K562 (cell line): ENCODE results near the gene MIXL1. TPM values are rescaled to one million over a fixed set of nuclear protein-coding genes. Genes with fewer than 3 reads are reported as not detected.

Source experiments
- CBX1 ChIP-seq: sonication (generic); IDR thresholded peaks from 2 replicates; pipeline ENCODE4 v1.6.1; 2016; ENCODE audit warnings: antibody characterized with exemption, low read depth, mild to moderate bottlenecking
- FUS ChIP-seq: fragments of 200-400 bp; formaldehyde crosslinking; optimal IDR thresholded peaks from 2 replicates; pipeline ENCODE3; 2017; ENCODE audit warnings: low read depth, low read length
- GATAD2A ChIP-seq: fragments of 450-650 bp; IDR thresholded peaks from 2 replicates; pipeline ENCODE4 v1.6.1; 2017
- GTF2A2 ChIP-seq: IDR thresholded peaks from 2 replicates; pipeline ENCODE4 v1.6.1; 2016; ENCODE audit warnings: mild to moderate bottlenecking, missing genetic modification characterization, missing compliant biosample characterization
- MECOM ChIP-seq: fragments of 250-450 bp; sonication (Bioruptor Pico); IDR thresholded peaks from 2 replicates; pipeline ENCODE4 v1.8.0; 2022; ENCODE audit warnings: inconsistent platforms
- NONO ChIP-seq, 2 experiments: fragments of 200-400 bp in 1 of 2; fragments of 450-650 bp in 1 of 2; formaldehyde crosslinking in 1 of 2; IDR thresholded peaks; 2 replicates each; pipeline ENCODE4 v1.6.1; 2017; ENCODE audit warnings: low read depth in 2 of 2, mild to moderate bottlenecking in 2 of 2, moderate library complexity in 2 of 2, low read length in 1 of 2
- PML ChIP-seq: IDR thresholded peaks from 2 replicates; pipeline ENCODE4 v1.6.1; 2012; ENCODE audit warnings: low read length, inconsistent platforms
- POLR2H ChIP-seq: IDR thresholded peaks from 2 replicates; pipeline ENCODE4 v1.6.1; 2016; ENCODE audit warnings: missing genetic modification characterization, low read depth, mild to moderate bottlenecking, control low read depth, missing compliant biosample characterization, moderate library complexity
- SETDB1 ChIP-seq: IDR thresholded peaks from one replicate; pipeline ENCODE4 v1.6.1; 2012; ENCODE audit warnings: low read length, control low read depth, inconsistent platforms
- SRSF3 ChIP-seq: fragments of 200-400 bp; formaldehyde crosslinking; IDR thresholded peaks from 2 replicates; pipeline ENCODE4 v1.6.1; 2016; ENCODE audit warnings: mild to moderate bottlenecking, low read length, moderate library complexity; ENCODE audit not compliant: insufficient read depth
- TAF9B ChIP-seq: fragments of 450-650 bp; IDR thresholded peaks from 2 replicates; pipeline ENCODE4 v1.6.1; 2018; ENCODE audit warnings: mild to moderate bottlenecking; ENCODE audit not compliant: partially characterized antibody
- TCFL5 ChIP-seq: fragments of 250-450 bp; sonication (Bioruptor Pico); conservative IDR thresholded peaks from 2 replicates; pipeline ENCODE4 v1.6.1; 2021; ENCODE audit warnings: mild to moderate bottlenecking, moderate library complexity, matching md5 sums
- ZNF232 ChIP-seq: sonication (generic); formaldehyde crosslinking; IDR thresholded peaks from 2 replicates; pipeline ENCODE4 v1.8.0; 2022; ENCODE audit warnings: mild to moderate bottlenecking, missing genetic modification reagents
- ZNF311 ChIP-seq: fragments of 250-450 bp; sonication (Bioruptor Pico); IDR thresholded peaks from 2 replicates; pipeline ENCODE4 v1.4.0; 2020; ENCODE audit warnings: mild to moderate bottlenecking, moderate library complexity
- ZNF717 ChIP-seq: fragments of 250-450 bp; sonication (Bioruptor Pico); IDR thresholded peaks from 2 replicates; pipeline ENCODE4 v1.5.0; 2021
- polyA plus RNA-seq, 8 experiments: library from polyadenylated mRNA; depleted of rRNA in 4 of 8; stranded (reverse) in 5 of 8; unstranded in 3 of 8; fragments of >200 nt; fragmentation: Nextera tagmentation in 2 of 8; fragmentation: Illumina TruSeq in 1 of 8; extraction: Ambion mirVana in 2 of 8; extraction: Trizol in 1 of 8; gene quantifications; 2 replicates each; pipeline versions ENCODE4 v1.2.1 to v1.2.3, GENCODE V29; 2011 to 2014; ENCODE audit warnings: inconsistent platforms in 1 of 8, missing spikeins in 1 of 8
- total RNA-seq, 7 experiments: library from RNA; depleted of rRNA in 6 of 7; stranded (reverse); fragments of >200 nt in 6 of 7; fragmentation: Illumina TruSeq in 2 of 7; extraction: Trizol in 2 of 7; gene quantifications; 2 replicates each; pipeline versions ENCODE4 v1.2.1 to v1.2.3, GENCODE V29; 2011 to 2021; ENCODE audit warnings: low replicate concordance in 1 of 7
- TF ChIP-seq, protein P1 (sequence below): fragments of 200-800 bp; sonication (Bioruptor generic); IDR thresholded peaks from 2 replicates; pipeline ENCODE4 v1.6.1; 2017; ENCODE audit warnings: missing genetic modification characterization, missing compliant biosample characterization
- TF ChIP-seq, protein P2 (sequence below): fragments of 450-650 bp; IDR thresholded peaks from 2 replicates; pipeline ENCODE4 v1.6.1; 2016; ENCODE audit warnings: antibody characterized with exemption
- TF ChIP-seq, protein P3 (sequence below): sonication (generic); formaldehyde crosslinking; IDR thresholded peaks from 2 replicates; pipeline ENCODE4 v1.8.0; 2022; ENCODE audit warnings: missing genetic modification reagents, mild to moderate bottlenecking, borderline replicate concordance
- TF ChIP-seq, protein P4 (sequence below): sonication (generic); formaldehyde crosslinking; IDR thresholded peaks from 2 replicates; pipeline ENCODE4 v1.8.1; 2023; ENCODE audit warnings: mild to moderate bottlenecking, missing genetic modification reagents

MIXL1 gene
- total and polyA plus RNA-seq, 9 of the 15 experiments (the other 6 are each of a cell fraction or from before 2014, with no cell fraction given), result not detected

DNA sequence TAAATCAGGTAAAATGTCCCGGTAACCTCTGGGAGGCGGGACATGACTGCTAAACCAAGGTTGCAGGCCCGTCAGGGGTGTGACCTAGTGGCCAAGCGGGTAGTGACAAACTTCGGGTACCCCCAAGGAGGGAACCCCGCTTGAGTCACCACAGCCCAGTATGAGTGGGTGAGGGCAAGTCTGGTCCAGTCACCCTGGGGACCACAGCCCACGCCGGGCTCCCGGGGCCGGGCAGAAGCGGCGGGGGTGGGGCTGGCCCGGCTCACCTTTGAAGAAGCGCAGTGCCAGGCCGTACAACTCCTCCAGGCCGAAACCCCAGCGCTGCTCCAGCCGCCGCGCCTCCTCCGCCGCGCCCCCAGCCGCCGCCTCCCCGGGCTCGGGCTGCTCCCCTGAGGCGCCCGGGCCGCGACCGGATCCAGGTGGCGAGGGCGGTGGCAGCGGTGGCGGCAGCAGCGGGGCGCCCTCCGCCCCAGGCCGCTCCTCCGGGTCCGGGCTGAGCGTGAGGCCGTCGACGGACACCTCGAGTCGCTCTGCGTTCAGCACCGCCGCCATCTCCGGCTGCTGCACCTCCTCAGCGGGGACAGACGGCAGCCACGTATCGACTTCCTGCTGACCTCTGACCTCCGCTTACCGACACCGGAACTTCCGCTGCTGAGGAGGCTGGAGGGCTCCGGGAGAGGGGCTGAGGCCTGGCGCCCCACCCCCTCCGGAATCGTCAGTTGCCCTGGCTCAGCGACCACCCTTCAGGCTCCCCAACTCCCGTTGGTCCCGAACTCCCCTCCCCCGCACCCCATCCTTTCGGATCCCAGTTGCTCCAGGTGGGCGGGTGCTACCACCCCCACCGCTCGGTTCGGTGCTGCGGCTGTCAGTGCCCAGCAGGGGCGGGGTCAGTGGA is 37.1 kb upstream of the MIXL1 start, which contains the start of gene ACBD3 (continued):
- TF ChIP-seq, protein P1, sequence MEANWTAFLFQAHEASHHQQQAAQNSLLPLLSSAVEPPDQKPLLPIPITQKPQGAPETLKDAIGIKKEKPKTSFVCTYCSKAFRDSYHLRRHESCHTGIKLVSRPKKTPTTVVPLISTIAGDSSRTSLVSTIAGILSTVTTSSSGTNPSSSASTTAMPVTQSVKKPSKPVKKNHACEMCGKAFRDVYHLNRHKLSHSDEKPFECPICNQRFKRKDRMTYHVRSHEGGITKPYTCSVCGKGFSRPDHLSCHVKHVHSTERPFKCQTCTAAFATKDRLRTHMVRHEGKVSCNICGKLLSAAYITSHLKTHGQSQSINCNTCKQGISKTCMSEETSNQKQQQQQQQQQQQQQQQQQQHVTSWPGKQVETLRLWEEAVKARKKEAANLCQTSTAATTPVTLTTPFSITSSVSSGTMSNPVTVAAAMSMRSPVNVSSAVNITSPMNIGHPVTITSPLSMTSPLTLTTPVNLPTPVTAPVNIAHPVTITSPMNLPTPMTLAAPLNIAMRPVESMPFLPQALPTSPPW (CRISPR knock-in tag), result peak; percentile 88
- TF ChIP-seq PML (peak; percentile 81), SRSF3 (0 out of 2 replicates have a peak, but pooled peaks have one; percentile 37), MECOM (CRISPR knock-in tag) (no peak), ZNF717 (CRISPR knock-in tag) (no peak), TAF9B (peak; percentile 80), SETDB1 (peak; percentile 83), CBX1 (peak; percentile 67; the same call in 1 of the 2 replicates), GATAD2A (peak; percentile 94), TCFL5 (CRISPR knock-in tag) (no peak), POLR2H (tag) (no peak; the same call in 1 of the 2 replicates), FUS (peak; percentile 54), ZNF232 (CRISPR knock-in tag) (no peak), GTF2A2 (tag) (peak; percentile 46; the same call in 1 of the 2 replicates), NONO (IDR thresholded peaks at IDR 0.05; ENCODE audit: low read depth in 2 of 2, low read length in 1 of 2) (peak; percentile 75 to 90; a peak in 3 of 4 replicates), ZNF311 (CRISPR knock-in tag) (no peak)
- TF ChIP-seq, protein P2, sequence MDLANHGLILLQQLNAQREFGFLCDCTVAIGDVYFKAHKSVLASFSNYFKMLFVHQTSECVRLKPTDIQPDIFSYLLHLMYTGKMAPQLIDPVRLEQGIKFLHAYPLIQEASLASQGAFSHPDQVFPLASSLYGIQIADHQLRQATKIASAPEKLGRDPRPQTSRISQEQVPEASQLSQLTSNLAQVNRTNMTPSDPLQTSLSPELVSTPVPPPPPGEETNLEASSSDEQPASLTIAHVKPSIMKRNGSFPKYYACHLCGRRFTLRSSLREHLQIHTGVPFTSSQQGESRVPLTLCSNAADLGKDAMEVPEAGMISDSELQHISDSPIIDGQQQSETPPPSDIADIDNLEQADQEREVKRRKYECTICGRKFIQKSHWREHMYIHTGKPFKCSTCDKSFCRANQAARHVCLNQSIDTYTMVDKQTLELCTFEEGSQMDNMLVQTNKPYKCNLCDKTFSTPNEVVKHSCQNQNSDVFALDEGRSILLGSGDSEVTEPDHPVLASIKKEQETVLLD, result peak; percentile 87
- TF ChIP-seq, protein P3, sequence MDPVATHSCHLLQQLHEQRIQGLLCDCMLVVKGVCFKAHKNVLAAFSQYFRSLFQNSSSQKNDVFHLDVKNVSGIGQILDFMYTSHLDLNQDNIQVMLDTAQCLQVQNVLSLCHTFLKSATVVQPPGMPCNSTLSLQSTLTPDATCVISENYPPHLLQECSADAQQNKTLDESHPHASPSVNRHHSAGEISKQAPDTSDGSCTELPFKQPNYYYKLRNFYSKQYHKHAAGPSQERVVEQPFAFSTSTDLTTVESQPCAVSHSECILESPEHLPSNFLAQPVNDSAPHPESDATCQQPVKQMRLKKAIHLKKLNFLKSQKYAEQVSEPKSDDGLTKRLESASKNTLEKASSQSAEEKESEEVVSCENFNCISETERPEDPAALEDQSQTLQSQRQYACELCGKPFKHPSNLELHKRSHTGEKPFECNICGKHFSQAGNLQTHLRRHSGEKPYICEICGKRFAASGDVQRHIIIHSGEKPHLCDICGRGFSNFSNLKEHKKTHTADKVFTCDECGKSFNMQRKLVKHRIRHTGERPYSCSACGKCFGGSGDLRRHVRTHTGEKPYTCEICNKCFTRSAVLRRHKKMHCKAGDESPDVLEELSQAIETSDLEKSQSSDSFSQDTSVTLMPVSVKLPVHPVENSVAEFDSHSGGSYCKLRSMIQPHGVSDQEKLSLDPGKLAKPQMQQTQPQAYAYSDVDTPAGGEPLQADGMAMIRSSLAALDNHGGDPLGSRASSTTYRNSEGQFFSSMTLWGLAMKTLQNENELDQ (CRISPR knock-in tag), result no peak
- TF ChIP-seq, protein P4, sequence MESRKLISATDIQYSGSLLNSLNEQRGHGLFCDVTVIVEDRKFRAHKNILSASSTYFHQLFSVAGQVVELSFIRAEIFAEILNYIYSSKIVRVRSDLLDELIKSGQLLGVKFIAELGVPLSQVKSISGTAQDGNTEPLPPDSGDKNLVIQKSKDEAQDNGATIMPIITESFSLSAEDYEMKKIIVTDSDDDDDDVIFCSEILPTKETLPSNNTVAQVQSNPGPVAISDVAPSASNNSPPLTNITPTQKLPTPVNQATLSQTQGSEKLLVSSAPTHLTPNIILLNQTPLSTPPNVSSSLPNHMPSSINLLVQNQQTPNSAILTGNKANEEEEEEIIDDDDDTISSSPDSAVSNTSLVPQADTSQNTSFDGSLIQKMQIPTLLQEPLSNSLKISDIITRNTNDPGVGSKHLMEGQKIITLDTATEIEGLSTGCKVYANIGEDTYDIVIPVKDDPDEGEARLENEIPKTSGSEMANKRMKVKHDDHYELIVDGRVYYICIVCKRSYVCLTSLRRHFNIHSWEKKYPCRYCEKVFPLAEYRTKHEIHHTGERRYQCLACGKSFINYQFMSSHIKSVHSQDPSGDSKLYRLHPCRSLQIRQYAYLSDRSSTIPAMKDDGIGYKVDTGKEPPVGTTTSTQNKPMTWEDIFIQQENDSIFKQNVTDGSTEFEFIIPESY, result 0 out of 2 replicates have a peak, but pooled peaks have one; percentile 20
